Embryonic facial prominence (tissue), 1 donor: Measurements from ENCODE around the gene TNFRSF11A.

Source experiments
- DNase-seq: peaks from one replicate; pipeline ENCODE4 v3.0.0-alpha.2; 2016; ENCODE audit errors: extremely low spot score

TNFRSF11A gene

DNA sequence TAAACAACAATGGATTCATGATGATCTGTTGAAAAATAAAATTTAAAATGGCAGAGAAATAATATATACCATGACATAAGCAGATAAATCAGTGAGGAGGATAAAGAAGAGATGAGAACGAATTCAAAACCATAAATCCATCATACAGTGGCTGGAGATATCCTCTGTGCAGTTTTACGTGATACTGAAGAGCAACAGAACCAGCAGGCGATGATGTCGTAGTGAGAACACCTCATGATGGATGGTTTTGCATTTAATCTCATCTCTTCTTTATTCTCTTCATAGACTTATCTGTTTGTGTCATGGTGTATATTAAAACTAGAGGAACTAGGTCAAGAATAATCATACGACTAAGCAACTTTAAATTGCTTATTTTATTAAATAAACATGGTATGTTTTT, 56.3 kb downstream of the TNFRSF11A start:
- no peak for DNase-seq

DNA sequence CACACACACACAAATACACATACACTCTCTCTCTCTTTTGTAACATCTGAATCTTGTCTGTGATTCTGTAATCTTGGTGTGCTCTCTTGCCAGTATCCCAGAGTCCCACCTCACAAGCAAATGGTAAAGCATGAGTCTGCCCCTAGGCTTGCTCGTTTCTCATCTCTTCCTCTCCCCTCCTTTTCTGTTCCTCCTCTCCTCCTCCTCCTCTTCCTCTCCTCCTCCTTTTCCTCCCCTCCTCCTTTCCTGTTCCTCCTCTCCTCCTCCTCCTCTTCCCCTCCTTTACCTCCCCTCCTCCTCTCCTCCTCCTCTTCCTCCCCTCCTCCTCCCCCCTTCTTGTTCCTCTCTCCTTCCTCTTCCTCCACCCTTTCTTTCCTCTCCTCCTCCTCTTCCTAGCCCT, 59.0 kb downstream of the TNFRSF11A start:
- DNase-seq = no peak

- DNase-seq = no peak
These were observed 59.5 kb downstream of the TNFRSF11A start for GRCh38 chr18:62384610-62385097.

GRCh38 chr18:62386091-62386490, 61.0 kb downstream of the TNFRSF11A start:
- no peak for DNase-seq

- DNase-seq = no peak
These were observed 61.5 kb downstream of the TNFRSF11A start for GRCh38 chr18:62386601-62387000.

DNA sequence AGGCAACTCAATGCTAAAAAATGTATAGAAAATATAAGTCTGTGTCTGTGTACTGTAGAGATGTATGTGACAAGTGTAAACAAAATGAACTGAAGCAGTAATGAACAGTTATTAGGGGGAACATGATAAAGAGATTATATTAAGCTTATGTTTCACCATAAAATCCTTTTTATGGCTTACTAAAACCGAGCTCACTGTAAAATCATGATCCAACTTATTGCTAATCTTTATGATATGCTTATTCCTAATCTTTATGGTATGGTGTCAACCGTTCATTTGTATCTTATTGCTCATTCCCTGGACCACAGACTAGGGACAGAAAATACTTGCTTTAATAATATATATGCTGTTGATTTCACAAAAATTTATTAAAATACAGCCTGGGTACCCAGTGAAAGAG, 62.1 kb downstream of the TNFRSF11A start:
- no peak for DNase-seq

DNA sequence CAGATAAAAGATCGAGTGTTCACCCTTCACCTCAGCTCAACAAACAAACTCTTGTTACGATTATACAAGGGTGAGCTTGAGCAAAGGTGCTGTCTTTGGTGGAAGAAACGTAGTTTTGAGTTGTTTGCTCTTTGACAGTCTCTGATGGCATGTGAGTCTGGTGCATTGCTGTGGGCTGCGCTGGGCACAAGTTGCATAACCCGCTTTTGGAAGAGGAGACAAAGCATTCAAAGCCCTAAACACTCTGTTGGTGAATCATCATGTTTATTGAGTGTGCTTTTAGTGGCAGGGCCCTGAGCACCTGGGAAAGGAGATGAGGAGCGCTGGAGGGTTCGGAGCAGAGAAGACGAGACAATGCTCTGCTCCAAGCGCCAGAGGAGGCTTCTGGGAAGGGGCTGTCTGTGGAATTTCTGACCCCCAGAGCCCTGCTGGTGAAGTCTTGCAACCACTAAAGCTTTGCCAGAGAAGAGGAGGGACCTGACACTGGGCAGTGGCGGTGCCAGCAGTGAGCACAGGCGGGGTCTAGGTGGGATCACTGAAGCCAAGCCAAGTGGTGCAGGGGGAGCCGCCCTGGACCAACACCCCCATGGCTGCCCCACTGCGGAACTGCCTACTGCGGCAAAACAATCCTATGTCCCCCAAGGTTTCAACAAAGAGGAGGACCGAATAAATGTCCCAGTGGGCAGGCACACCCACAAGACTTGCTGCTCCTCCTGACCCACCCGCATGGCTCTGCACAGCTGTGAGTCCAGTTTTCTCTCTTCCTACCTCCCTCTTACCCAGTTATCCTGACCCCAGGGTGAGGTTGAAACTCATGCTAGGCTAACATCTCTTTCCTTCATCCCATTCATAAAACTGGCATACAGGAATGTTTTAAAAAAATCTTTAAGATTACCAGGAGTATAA, 64.0 kb downstream of the TNFRSF11A start:
- DNase-seq = no peak

- DNase-seq = no peak
These were observed 64.8 kb downstream of the TNFRSF11A start for GRCh38 chr18:62389761-62390481.

DNA sequence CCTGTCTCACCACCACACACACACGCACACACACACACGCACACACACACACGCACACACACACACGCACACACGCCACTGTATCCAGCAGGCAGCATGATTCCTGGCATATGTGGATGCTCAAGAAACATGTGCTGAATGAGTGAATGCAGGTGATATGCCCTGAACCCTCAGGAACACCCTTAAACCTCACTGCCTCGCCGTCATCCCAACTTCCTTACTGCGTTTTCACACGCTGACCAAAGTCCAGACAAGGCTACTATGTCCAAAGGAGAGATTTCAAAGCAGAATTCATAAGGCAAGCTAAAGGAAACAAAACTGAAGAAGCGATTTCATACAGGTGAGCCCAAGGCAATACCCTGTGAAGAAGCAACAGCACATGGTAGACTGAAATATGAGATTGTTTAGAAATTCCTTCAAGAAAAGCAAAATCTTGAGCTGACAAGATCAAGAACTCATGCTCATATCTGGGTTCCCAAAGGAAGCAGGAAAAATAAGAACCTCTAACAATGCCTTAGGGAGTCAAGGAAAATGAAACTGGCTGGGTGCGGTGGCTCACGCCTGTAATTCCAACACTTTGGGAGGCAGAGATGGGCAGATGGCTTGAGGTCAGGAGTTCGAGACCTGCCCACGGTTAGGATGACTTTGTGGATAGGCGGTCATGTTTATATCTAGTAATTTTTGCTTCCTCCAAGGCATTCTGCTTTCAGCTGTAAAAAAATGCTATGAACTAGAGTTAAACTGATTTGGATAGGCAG, 69.1 kb downstream of the TNFRSF11A start:
- no peak for DNase-seq

DNA sequence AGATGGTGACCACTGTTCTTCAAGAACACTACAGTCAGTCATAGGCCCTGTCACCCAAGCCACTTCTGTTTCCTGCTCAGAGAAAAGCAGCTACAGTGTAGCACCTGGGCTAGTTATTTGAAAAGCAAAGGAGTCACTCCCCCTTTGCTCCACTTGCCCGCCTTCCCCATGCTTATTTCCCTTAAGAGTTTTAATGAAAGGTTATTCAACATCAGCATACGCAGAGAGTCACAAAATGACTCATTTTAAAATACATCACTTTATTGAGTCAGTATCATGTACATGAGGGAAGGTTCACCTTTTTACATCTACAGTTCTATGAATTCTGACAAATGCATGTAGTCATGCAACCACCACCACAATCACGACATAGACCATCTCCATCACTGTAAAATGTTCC, 71.3 kb downstream of the TNFRSF11A start:
- no peak for DNase-seq

DNA sequence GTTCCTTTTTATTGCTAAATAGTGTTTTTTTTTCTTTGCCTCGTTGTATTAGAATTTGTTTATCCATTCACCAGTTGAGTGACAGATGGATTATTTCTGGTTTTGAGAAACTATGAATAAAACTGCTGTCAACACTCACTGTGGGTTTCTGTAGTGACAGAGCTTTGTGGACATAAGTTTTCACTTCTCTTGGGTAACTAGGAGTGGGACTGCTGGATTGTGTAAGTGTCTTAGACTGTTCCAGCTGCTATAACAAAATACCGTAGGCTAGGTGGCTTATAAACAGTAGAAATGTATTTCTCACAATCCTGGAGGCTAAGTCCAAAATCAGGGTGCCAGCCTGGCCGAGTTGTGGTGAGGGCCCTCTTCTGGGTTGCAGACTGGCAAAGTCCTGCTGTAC, 71.9 kb downstream of the TNFRSF11A start:
- DNase-seq = no peak

GRCh38 chr18:62398291-62398690, 73.2 kb downstream of the TNFRSF11A start:
- no peak for DNase-seq

DNA sequence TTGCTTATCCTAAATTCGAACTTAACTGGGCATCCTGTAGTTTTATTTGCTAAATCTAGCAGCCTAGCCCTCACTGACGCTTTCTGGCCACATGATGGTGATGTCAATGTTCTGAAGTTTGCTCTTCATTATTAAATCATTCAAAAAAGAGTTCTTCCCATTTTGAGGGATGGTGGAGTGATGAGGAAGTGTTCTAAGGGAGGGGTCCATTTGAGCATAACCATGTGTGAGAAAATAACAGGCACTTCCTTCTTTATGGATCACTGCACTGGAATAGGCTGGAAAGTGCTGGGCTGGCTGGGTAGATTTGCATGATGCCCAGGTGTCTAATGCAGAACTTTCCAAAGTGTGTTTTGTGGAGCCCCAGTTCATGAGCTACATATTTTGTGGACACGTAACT, 74.2 kb downstream of the TNFRSF11A start:
- DNase-seq = no peak

GRCh38 chr18:62399781-62400308, 74.7 kb downstream of the TNFRSF11A start:
- DNase-seq = no peak

DNA sequence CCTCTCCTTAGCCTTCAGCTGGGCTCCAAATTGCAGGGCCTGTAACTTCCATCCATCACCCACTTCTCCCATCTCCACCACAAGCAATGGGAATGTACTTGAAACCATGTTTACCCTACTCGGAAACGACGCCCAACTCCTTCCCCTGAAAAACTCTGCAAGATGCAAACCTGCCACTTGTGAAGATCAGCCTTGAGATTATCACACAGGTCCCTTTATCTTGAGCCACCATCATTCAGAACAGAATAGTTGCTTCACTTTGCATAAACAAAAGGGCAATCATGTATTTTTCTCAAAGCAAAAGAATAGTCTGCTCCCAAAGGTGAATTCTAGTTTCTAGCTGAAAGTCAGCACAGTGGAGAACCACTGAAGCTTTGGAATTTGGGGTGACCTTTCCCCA, 75.8 kb downstream of the TNFRSF11A start:
- no peak for DNase-seq

DNA sequence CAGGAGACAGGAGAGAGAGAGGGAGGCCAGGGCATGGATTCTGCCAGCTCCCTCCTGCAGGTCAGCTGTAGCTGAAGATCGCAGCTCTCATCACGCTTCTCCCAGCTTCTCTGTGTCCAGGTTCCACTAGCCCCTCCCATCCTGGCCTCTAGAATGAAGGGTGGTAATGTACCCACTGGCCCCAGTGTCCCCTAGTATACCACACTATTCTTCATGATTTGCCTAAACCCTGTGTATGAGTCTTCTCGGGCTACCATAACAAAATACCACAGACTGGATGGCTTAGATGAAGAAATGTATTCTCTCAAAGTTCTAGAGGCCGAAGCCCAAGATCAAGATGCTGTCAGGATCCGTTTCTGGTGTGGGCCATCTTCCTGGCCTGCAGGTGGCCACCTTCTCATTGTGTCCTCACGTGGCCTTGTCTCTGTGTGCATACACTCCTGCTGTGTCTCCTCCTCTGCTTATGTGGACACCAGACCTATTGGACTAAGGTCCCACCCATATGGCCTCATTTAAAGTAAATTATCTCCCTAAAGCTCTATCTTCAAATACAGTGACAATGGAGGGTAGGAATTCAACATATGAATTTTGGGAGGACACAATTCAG, 77.3 kb downstream of the TNFRSF11A start:
- DNase-seq = no peak

DNA sequence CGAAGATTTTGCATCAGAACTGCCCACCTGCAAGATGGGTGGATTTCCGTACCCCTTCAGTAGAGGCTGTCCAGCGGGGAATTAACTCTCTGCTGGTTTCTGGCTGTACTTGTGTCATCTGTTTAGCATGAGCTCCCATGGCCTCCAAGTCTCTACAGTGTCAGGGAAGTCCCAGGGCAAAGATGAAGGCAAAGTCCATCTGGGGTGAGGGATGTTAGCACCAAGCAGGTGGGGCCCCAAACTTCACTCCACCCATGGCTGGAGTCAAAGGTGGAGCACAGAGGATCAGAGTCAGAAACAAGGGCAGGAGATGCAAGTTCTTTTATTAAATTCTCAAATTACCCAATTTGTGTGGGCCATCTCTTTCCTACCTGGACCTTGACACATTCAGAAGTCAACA, 78.0 kb downstream of the TNFRSF11A start:
- no peak for DNase-seq

DNA sequence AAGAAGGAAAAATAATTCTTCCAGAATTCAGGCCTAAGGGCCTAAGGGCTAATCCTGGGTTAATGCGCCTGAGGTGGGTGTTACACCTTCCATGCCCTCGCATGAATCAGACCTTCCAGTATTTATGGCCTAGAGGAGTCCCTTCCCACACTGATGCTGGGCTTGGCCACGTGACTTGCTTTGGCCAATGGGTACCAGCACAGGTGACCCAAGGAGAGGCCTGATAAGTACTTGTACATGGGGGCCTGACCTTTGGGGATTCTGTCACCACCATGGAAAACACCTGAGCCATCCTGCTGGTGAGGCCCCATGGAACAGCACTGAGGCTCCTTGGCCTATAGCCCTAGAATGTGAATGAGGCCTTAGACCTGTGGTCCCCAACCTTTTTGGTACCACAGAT, 79.8 kb downstream of the TNFRSF11A start:
- no peak for DNase-seq

DNA sequence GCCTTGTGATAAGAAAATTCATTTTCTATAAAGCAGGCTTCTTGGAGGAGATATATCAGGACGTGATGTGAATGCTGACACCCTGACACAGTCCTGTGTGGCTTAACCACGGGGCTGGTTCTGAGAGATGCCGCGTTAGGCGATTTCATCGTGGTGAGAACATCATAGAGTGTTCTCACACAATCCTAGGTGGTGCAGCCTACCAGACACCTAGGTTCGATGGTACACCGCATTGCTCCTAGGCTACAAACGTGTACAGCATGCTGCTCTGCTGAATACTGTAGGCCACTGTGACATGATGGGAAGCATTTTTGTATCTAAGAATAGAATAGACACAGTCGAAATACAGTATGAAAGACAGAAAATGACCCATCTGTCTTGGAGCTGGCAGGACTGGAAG, 82.5 kb downstream of the TNFRSF11A start:
- no peak for DNase-seq

DNA sequence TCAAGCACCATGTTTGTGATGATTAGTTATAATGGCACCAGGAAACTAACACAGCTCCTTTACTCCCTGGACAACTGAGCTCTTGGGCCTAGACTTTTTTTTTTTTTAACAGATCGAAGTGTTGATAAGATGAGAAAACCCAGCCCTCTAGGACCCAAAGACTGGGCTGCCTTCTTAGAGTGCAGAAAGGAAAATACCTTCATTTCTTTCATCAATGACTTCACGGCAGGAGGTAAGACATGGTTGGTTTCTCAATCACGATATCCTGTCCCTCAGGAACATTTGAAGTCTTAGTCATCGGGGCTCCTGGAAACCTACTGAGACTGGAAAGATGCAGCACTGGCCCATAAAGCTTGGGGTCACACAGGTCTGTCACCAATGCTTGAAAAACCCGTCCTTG, 84.7 kb downstream of the TNFRSF11A start:
- DNase-seq = no peak

DNA sequence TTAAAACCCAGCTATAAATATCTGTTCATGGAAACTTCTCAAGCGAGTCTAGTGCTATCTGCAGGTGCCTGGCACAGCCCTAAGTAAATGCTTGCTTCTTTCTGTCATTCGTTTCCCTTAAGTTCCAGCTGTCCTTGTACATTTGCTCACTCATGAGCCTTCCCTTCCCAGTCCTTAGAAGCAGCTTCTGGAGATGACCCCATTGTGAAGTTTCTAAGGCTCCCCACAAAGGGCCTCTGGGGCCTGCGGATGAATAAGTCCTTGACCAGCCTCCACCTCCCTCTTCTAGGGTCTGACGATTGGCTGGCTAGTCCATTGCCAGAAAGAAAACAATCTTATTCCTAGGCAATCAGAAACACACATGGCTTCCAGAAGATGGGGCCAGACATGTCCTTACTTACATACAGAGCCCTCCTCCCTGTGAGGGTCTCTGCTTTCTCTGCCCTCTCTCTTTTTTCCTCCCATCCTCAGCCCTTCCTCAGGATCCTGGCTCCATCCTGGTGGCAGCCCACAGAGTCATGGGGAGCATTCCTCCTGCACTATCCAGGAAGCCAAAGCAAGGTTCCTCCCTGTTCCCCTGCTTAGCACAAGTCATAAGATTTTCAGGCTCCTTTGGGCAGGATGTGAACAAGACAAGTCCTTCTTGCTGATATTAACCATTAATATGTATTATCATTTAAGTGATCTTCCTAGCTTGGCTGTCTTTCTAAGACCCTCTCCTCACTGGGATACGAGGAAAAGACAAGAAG, 87.3 kb downstream of the TNFRSF11A start:
- no peak for DNase-seq
